Activated T-cell treated with anti-CD3 and anti-CD28 coated beads for 1 hour (primary cell): ENCODE results near the gene CCDC150.
"Not testable (repeated sequence)": the region's sequence is repeated elsewhere in the genome, so short reads cannot be mapped to it uniquely, and the experiment has no call there.

Experiments used
- DNase-seq: peaks from one replicate; pipeline ENCODE4 v3.0.0-alpha.2; 2020; ENCODE audit warnings: low read depth

CCDC150 gene

GRCh38 chr2:196712867-196713266 is 73.4 kb downstream of the CCDC150 start:
- no peak for DNase-seq

DNA sequence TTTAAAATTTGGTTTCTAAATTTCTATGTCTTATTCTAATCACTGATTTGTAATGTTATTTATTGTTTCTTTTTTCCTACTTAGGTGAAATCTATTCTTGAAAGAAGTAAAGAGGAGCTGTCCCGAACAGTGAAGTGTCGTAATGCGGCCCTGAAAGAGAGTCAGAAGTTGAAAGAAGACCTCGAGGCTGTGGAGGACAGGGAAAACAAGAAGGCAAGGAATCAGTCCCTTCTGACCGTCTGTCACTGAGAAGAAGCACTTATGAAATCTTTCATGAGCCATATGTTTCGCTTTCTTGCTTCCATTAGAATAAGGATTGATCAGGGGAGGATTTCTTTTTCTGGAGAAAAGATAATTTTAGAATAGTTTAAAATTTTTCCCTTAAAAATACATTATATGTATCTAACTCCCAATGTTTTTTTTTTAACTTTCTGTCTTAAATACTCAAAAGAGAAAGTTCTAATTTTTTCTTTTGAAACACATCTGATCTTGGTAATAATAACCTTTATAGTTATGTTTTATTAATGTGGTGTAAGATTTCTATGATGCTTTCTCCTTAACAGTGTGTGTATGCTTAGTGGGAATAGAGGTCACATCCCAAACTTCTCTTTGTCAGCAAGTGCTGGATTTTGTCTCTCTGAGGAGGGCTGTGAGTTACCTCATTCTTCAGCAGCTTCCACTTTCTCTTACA is 79.0 kb downstream of the CCDC150 start:
- no peak for DNase-seq

DNA sequence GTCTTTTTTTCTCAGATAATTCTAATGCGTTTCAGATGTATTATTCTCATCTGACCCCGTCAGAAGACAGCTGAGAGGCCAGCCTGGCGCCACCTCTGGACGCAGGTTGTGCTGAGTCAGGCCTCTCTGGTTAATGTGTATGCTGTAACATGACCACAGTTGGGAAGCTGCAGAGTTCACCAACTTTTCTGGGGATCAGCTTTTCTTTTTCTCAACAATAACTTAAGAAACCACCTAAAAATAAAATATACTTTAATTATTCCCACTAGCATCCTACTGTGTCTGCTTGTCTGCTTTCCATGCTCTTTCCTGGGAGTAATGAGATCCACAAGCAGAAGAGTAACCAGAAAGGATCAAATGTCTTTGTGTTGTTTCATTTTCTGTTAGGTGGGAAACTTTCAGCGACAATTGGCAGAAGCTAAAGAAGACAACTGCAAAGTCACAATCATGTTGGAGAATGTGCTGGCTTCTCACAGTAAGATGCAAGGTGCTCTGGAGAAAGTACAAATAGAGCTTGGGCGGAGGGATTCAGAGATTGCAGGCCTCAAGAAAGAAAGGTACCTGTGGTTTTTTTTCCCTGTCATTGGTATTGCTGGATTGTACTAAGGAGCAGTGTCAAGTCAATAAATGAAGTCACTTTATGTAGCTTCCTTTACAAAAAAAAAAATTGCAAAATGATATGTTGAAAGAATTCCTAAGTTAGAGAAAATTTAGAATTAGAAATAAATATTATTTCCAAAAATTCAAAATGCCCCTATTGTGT is 79.8 kb downstream of the CCDC150 start:
- DNase-seq: no peak

- DNase-seq: no peak
These were observed 84.1 kb downstream of the CCDC150 start for GRCh38 chr2:196723571-196723970.

DNA sequence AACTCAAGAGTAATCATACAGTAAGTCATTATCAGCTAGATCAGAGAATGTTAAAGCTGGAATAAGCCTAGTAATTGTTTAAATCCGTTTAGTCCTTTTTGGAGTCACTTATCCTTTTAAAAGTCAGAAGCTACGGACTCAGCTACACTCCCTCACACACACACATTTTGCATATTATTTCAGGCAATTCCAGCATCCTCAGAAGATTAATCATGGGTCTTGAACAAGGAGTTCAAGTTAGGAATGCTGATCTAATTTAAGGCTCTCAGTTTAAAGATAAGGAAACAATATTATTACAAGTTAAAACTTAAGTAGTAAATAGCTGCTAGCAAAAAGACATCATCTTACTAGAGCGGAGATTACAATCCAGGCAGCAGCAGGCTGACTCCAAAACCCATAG is 85.7 kb downstream of the CCDC150 start:
- no peak for DNase-seq

- no peak for DNase-seq
These were observed 86.4 kb downstream of the CCDC150 start for GRCh38 chr2:196725882-196726281.

DNA sequence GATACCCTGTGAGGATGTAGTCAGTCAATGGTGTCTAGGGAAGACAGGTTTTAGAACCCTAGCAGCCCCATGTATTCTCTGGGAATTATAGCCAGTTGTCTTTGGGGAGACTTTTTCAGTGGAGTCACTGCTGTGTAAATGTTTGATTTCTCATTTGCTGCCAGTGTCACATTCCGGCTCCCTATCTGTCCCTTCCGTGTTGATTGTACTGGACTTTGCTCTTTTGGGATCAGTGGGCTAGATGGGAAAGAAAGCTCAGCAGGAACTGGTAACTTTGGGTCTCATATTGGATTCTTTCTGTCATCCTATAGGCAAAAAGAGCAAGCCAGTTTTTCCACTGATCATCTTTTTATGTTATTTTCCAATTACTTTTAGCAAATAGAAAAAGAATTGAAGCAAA is 89.9 kb downstream of the CCDC150 start:
- no peak for DNase-seq

DNA sequence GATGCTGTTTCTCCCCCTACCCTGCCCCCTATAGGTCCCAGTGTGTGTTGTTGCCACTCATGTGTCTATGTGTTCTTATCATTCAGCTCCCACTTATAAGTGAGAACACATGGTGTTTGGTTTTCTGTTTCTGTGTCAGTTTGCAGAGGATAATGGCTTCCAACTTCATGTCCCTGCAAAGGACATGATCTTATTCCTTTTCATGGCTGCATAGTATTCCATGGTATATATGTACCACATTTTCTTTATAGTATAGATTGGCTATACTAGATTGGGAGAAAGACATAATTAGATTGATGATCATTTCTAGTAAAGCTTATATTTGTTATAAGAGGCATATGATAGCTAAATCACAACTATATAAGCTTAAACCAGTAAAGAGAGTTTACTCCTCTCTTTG is 97.1 kb downstream of the CCDC150 start:
- DNase-seq: not testable (repeated sequence)

- DNase-seq: no peak
These were observed 97.5 kb downstream of the CCDC150 start for GRCh38 chr2:196737046-196737445.

DNA sequence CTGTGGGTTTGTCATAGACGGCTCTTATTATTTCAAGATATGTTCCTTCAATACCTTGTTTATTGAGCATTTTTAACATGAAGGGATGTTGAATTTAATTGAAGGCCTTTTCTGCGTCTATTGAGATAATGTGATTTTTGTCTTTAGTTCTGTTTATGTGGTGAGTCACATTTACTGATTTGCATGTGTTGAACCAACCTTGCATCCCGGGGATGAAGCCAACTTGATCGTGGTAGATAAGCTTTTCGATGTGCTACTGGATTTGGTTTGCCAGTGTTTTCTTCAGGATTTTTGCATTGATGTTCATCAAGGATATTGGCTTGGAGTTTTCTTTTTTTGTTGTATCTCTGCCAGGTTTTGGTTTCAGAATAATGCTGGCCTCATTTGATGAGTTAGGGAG is 99.5 kb downstream of the CCDC150 start:
- DNase-seq: no peak

DNA sequence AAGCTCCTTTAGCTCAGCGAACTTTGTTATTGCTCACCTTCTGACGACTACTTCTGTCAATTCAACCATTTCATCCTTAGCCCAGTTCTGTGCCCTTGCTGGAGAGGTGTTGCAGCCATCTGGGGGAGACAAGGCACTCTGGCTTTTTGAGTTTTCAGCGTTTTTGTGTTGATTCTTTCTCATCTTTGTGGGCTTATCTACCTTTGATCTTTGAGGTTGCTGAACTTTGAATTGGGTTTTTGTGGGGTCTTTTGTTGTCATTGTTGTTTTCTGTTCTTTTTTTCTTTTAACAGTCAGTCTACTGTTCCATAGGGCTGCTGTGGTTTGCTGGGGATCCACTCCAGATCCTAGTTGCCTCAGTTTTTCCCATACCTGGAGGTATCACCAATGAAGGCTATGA is 102.7 kb downstream of the CCDC150 start:
- no peak for DNase-seq

GRCh38 chr2:196742685-196743084 is 103.2 kb downstream of the CCDC150 start:
- no peak for DNase-seq

GRCh38 chr2:196743165-196743564 is 103.7 kb downstream of the CCDC150 start:
- DNase-seq: no peak

DNA sequence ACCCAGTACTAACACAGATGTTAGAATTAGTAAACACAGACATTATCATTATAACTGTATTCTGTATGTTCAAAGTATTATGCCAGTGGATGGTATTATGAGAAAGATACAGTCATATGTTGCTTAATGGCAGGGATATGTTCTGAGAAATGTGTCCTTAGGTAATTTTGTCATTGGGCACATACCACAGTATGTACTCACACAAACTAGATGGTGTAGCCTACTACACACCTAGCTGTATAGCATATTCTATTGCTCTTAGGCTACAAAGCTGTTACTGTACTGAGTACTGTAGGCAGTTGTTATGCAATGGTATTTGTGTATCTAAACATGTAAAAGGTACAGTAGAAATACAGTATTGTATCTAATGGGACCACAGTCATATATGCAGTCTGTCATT is 106.2 kb downstream of the CCDC150 start:
- DNase-seq: no peak

GRCh38 chr2:196747400-196747799 is 107.9 kb downstream of the CCDC150 start:
- DNase-seq: no peak

DNA sequence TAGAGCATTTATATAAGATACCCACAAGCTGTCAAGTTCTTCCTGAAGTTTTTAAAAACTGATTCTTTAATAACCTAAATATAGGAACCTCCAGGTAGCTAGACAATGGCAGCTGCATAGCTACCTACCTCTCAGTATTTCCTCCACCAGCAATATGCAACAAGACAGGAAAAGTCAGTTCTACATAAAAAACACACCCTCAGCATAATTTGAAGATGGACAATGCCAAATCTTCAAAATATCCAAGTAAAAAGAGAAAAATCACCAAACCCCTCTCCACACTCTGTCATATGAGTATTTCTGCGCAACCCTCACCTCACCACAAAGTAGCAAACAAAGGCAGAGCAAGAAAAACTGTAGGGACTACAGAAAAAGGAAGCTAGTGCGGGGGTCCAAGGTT is 108.6 kb downstream of the CCDC150 start:
- no peak for DNase-seq

- DNase-seq: no peak
These were observed 110.9 kb downstream of the CCDC150 start for GRCh38 chr2:196750291-196750923.

DNA sequence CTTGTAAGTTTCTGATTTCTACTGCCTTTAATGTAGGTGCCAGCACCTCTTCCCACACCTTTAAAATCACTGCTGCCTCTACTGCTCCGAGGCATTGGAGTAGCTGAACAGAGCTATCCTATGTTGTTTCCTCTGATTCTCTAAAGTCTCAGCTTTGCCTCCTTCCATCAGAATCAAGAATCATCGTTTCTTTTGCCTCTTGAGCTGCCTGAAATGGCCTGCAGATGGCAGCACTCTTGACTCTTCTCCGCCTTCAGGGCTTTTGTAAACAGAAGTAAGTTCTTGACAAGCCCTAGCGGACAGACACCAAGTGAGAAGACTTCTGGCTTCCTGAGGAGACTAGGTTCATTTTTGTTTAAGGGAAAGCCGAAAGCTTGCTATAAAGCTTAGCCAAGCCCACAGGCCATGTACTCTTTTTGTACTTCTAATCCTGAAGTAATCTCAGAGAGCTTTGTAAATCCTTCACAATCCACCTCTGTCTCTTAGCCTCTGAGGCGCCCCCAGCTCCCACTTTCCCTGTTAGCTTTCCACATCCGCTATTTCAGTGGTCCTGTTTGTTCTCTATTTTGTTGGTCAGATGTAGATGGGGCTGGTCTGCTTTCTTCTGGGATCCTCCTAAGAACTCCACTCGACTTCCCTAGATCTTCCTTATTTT is 111.6 kb downstream of the CCDC150 start:
- peak; percentile 49 for DNase-seq

DNA sequence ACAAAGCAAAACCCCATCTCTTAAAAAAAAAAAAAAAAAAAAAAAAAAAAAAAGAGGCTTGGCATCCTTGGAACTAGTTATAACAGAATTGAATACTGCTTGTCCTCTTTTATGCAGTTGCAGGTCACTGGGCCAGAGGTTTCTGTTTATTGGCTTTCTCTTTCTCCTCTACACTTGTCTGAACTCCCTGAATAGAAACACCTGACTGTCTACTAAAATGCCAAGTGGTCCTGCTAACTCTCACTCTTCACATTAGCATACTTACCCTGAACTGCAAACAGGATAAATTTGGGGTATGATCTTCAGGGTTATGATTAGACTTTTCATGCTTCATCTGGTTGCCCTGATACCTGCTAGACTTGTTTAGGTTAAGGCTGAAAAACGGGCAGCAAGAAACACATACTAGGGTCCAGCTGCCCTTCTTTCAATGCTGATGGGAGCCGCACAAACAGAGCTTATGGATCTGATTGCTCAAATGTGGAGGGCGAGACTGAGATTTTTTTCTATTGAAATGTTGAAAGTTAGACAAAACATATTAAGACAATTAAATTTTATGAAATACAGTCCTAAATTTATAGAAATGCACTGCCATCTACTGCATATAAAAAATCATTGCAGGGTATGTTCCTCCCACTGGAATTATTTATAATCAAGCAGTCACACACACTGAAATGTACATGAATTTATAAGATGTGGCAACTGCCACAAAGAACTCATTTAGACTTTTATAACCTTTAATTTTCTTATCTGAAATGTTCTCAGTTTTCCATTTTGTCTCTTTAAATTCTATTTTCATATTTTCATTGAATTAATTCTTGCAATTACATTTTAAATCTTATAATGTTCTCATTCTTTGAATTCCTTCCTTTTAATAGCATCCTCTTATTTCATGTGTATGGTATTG is 119.2 kb downstream of the CCDC150 start:
- no peak for DNase-seq

DNA sequence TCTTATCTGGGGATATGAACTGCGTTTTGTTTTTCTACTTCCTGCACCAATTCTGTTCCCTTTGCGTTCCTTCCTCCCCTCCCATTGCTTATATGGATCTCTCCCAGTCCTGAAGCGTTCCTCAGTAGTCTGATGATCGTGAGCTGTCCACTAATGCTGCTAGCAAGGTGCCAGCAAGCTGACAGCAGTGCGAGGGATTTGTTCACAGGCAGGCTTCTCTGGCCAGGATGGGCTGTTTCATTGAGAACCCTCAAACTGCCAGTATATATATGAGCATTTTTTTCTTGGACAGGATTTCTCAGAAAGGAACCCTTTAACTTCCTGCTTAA is 119.8 kb downstream of the CCDC150 start:
- DNase-seq: no peak

DNA sequence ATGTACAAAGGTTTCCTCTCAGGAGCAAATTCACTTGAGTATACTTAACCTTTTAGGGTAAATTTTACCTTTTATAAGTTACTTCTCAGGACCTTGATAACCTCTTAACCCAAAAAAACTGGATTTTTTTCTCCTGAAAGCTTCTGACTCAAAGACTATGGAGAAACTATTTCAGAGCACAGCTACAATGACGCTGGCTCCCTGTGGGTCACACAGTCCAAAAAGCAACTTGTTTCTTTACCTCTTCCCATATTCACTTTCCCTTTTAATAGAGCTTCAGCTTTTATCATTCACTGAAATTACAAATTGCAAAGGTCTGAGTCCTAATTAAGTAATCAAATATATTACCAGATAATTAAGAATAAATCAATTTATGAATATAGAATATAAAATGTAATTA is 127.6 kb downstream of the CCDC150 start:
- no peak for DNase-seq
